ENCODE data around the gene TMEM106C. TPM values are rescaled to one million over a fixed set of nuclear protein-coding genes. Genes with fewer than 3 reads are reported as not detected.

The TMEM106C gene
- total RNA-seq: 10 to 100 TPM; 54.6 to 91.1 TPM

GRCh38 chr12:47963340-47964040 lies at the start of gene TMEM106C:
Gene TMEM106C (plus strand): TSS chr12:47963596. CDS start chr12:47964237, 641 bp downstream.
- no peaks in the 10 kb centered on the region for H3K4me1 ChIP-seq (replicated peaks)
- no peaks in the 10 kb centered on the region for H3K36me3 ChIP-seq
- H3K27me3 ChIP-seq (replicated peaks; ENCODE audit: insufficient read depth): no peaks in the 10 kb centered on the region
- H3K4me3 ChIP-seq: peak within 1 kb of the TSS; percentile 50 to 58
- peak; percentile 56 for TF ChIP-seq POLR2A (IDR thresholded peaks at IDR 0.05)
- TF ChIP-seq, protein P1, sequence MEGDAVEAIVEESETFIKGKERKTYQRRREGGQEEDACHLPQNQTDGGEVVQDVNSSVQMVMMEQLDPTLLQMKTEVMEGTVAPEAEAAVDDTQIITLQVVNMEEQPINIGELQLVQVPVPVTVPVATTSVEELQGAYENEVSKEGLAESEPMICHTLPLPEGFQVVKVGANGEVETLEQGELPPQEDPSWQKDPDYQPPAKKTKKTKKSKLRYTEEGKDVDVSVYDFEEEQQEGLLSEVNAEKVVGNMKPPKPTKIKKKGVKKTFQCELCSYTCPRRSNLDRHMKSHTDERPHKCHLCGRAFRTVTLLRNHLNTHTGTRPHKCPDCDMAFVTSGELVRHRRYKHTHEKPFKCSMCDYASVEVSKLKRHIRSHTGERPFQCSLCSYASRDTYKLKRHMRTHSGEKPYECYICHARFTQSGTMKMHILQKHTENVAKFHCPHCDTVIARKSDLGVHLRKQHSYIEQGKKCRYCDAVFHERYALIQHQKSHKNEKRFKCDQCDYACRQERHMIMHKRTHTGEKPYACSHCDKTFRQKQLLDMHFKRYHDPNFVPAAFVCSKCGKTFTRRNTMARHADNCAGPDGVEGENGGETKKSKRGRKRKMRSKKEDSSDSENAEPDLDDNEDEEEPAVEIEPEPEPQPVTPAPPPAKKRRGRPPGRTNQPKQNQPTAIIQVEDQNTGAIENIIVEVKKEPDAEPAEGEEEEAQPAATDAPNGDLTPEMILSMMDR (IDR thresholded peaks at IDR 0.05): peak; percentile 90 to 98 (median 96)
- TF ChIP-seq POLR2AphosphoS5 (IDR thresholded peaks at IDR 0.05): peak; percentile 93
- peak; percentile 87 for DNase-seq (ENCODE audit: low spot score)
- WGBS: 1% methylated on average over 58 of the region's 59 CpGs
- peak within 1 kb of the TSS in 1 of 2 donors; percentile 8 for H3K27ac ChIP-seq
- intact Hi-C loops (cut with DNase I): loop anchor here (10.0 kb wide), 1 partner anchor 249 kb away; no protein-coding TSS in a partner anchor
- no peaks in the 10 kb centered on the region for H3K9me3 ChIP-seq

DNA sequence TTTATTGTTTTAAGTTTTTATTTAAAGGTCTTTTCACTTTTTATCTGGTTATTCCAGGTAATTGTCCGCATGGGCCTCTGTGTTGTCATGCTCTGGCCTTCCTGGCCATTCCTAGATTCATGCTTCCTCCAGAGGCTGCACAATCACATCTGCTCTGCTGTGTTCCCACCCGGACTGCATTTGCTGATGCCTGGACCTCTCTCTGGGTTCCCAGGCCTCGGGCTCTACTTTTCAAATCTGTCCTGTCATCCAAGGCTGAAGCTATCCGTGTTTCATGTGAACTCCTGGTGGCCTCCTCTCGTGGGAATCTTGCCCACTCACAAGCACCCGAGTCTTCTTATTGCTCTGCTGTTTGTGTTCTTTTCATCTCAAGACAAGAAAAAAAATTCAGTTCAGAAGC lies 42.5 kb upstream of the TMEM106C start:
- no peak for DNase-seq (ENCODE audit: low spot score)
- H3K36me3 ChIP-seq: no peaks in the 10 kb centered on the region
- 72% methylated on average over 6 of the region's 6 CpGs for WGBS
- no peak overlapping the region for H3K27ac ChIP-seq
- no peak for TF ChIP-seq POLR2A (IDR thresholded peaks at IDR 0.05)
- TF ChIP-seq, protein P1 (IDR thresholded peaks at IDR 0.05): no peak
- TF ChIP-seq POLR2AphosphoS5 (IDR thresholded peaks at IDR 0.05): no peak
- no peaks in the 10 kb centered on the region for H3K27me3 ChIP-seq (replicated peaks; ENCODE audit: insufficient read depth)
- no peak overlapping the region for H3K4me3 ChIP-seq
- no peaks in the 10 kb centered on the region for H3K4me1 ChIP-seq (replicated peaks)
- H3K9me3 ChIP-seq: no peaks in the 10 kb centered on the region
- intact Hi-C loops (cut with DNase I): no loop called here

DNA sequence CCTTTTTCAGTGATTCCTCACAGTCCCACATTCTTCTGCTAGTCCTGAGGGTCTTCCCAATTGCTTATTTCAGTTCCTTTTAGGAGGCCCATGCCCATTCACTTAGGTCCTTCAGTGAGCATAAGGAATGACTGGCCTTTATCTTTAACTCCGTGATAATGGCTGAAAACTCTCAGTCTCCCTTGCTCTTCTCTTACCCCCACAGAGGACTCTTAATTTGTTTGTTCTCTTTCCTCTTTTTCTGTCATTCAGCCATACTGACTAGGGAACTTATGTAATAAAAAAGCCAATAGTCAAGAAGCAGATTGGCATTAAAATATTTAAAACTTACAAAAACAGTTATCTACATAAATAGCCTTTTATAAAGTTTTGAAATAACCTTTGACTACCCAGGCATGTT lies 41.5 kb upstream of the TMEM106C start:
- no peak overlapping the region for H3K4me3 ChIP-seq
- H3K9me3 ChIP-seq: no peaks in the 10 kb centered on the region
- intact Hi-C loops (cut with DNase I): no loop called here
- H3K27me3 ChIP-seq (replicated peaks; ENCODE audit: insufficient read depth): no peaks in the 10 kb centered on the region
- no peak overlapping the region for H3K27ac ChIP-seq
- H3K4me1 ChIP-seq (replicated peaks): no peaks in the 10 kb centered on the region
- WGBS: 72% methylated on average over 1 of the region's 1 CpG
- TF ChIP-seq POLR2A (IDR thresholded peaks at IDR 0.05): no peak
- no peak for TF ChIP-seq POLR2AphosphoS5 (IDR thresholded peaks at IDR 0.05)
- TF ChIP-seq, protein P1 (IDR thresholded peaks at IDR 0.05): no peak
- DNase-seq (ENCODE audit: low spot score): no peak
- no peaks in the 10 kb centered on the region for H3K36me3 ChIP-seq

DNA sequence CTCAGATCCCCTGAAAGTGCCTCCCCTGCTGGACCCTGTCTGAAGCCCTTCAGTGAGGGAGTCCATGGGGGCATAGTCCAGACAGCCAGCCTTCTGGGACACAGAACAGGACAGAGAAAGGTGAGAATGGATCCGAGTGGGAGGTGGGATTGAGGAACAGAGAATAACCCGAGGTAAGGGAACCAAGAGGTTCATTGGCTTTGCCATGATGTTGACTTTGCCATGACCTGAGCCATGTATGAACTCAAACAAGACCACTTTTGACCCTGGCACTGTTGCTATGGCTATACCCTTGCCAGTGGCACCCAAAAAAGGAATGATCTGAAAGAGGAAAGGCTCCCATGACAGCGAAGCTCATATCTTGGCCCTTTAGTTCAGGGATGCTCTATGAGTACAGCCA lies 36.0 kb upstream of the TMEM106C start:
- H3K36me3 ChIP-seq: no peaks in the 10 kb centered on the region
- DNase-seq (ENCODE audit: low spot score): no peak
- intact Hi-C loops (cut with DNase I): no loop called here
- H3K27me3 ChIP-seq (replicated peaks; ENCODE audit: insufficient read depth): no peaks in the 10 kb centered on the region
- no peak overlapping the region for H3K27ac ChIP-seq
- TF ChIP-seq POLR2AphosphoS5 (IDR thresholded peaks at IDR 0.05): no peak
- TF ChIP-seq, protein P1 (IDR thresholded peaks at IDR 0.05): no peak
- TF ChIP-seq POLR2A (IDR thresholded peaks at IDR 0.05): no peak
- WGBS: 88% methylated on average over 3 of the region's 3 CpGs
- no peaks in the 10 kb centered on the region for H3K4me1 ChIP-seq (replicated peaks)
- no peaks in the 10 kb centered on the region for H3K9me3 ChIP-seq
- H3K4me3 ChIP-seq: no peak overlapping the region

- DNase-seq (ENCODE audit: low spot score): no peak
- intact Hi-C loops (cut with DNase I): no loop called here
- Histone ChIP-seq H3K36me3 (no peaks in the 10 kb centered on the region), H3K27ac (no peak overlapping the region), H3K27me3 (replicated peaks; ENCODE audit: insufficient read depth) (no peaks in the 10 kb centered on the region), H3K9me3 (no peaks in the 10 kb centered on the region), H3K4me1 (replicated peaks) (no peaks in the 10 kb centered on the region), H3K4me3 (no peak overlapping the region)
- 93% methylated on average over 5 of the region's 5 CpGs for WGBS
- TF ChIP-seq, protein P1 (IDR thresholded peaks at IDR 0.05): no peak
- TF ChIP-seq POLR2A (IDR thresholded peaks at IDR 0.05) (no peak), POLR2AphosphoS5 (IDR thresholded peaks at IDR 0.05) (no peak)
Measured at GRCh38 chr12:47930634-47931033, 32.8 kb upstream of the TMEM106C start.
